H9 (cell line): ENCODE results near the gene OR6B3. TPM values are rescaled to one million over a fixed set of nuclear protein-coding genes. Genes with fewer than 3 reads are reported as not detected.

Source experiments
- DNase-seq: peaks from one replicate; pipeline ENCODE4 v3.0.0-alpha.2; 2017
- H2AFZ ChIP-seq: one replicate; pipeline ENCODE4 v1.6.1; 2013; ENCODE audit warnings: mild to moderate bottlenecking, low read length, control low read depth, moderate library complexity
- H2AK5ac ChIP-seq: 2 replicates; pipeline ENCODE4 v1.6.1; 2013; ENCODE audit warnings: low read length, control low read depth, mixed read lengths; ENCODE audit not compliant: insufficient read length
- H2BK120ac ChIP-seq: one replicate; pipeline ENCODE4 v1.6.1; 2013; ENCODE audit warnings: low read depth, mild to moderate bottlenecking, low read length, control low read depth, inconsistent platforms; ENCODE audit not compliant: poor library complexity, severe bottlenecking
- H2BK12ac ChIP-seq: 2 replicates; pipeline ENCODE4 v1.6.1; 2013; ENCODE audit warnings: low read length, control low read depth, mixed read lengths, low read depth; ENCODE audit not compliant: insufficient read length
- H2BK15ac ChIP-seq: 2 replicates; pipeline ENCODE4 v1.6.1; 2013; ENCODE audit warnings: low read depth, low read length, control low read depth
- H2BK20ac ChIP-seq: one replicate; pipeline ENCODE4 v1.6.1; 2013; ENCODE audit warnings: low read depth, mild to moderate bottlenecking, low read length, control low read depth, inconsistent platforms; ENCODE audit not compliant: poor library complexity, severe bottlenecking
- H2BK5ac ChIP-seq: 2 replicates; pipeline ENCODE4 v1.6.1; 2013; ENCODE audit warnings: low read length, control low read depth, mixed read lengths; ENCODE audit not compliant: insufficient read length
- H3K14ac ChIP-seq: 2 replicates; pipeline ENCODE4 v1.6.1; 2013; ENCODE audit warnings: low read length, control low read depth; ENCODE audit not compliant: insufficient read depth
- H3K18ac ChIP-seq: 2 replicates; pipeline ENCODE4 v1.6.1; 2013; ENCODE audit warnings: low read depth, mild to moderate bottlenecking, mixed read lengths, low read length, control low read depth; ENCODE audit not compliant: insufficient read length
- H3K23ac ChIP-seq: 2 replicates; pipeline ENCODE4 v1.6.1; 2013; ENCODE audit warnings: low read length, control low read depth, mixed read lengths, low read depth; ENCODE audit not compliant: insufficient read length
- H3K23me2 ChIP-seq: 2 replicates; pipeline ENCODE4 v1.6.1; 2013; ENCODE audit warnings: low read depth, mild to moderate bottlenecking, mixed read lengths, low read length, control low read depth; ENCODE audit not compliant: insufficient read length, poor library complexity, severe bottlenecking
- H3K27ac ChIP-seq: 2 replicates; pipeline ENCODE4 v1.5.1; 2013; ENCODE audit warnings: low read length, control low read depth, mixed read lengths, low read depth; ENCODE audit not compliant: insufficient read length
- H3K27me3 ChIP-seq: 2 replicates; pipeline ENCODE4 v1.6.1; 2013; ENCODE audit warnings: low read length, control low read depth, inconsistent platforms; ENCODE audit not compliant: insufficient read depth
- H3K4ac ChIP-seq: 2 replicates; pipeline ENCODE4 v1.6.1; 2013; ENCODE audit warnings: low read depth, mild to moderate bottlenecking, control low read depth, inconsistent platforms, low read length, moderate library complexity
- H3K4me1 ChIP-seq: 2 replicates; pipeline ENCODE4 v1.6.1; 2013; ENCODE audit warnings: low read length, control low read depth, inconsistent platforms; ENCODE audit not compliant: insufficient read depth
- H3K4me2 ChIP-seq: 2 replicates; pipeline ENCODE4 v1.6.1; 2013; ENCODE audit warnings: low read length, control low read depth, mixed read lengths; ENCODE audit not compliant: insufficient read length, insufficient read depth
- H3K56ac ChIP-seq: 2 replicates; pipeline ENCODE4 v1.6.1; 2013; ENCODE audit warnings: low read depth, mild to moderate bottlenecking, mixed read lengths, low read length, control low read depth; ENCODE audit not compliant: insufficient read length
- H3K79me1 ChIP-seq: 2 replicates; pipeline ENCODE4 v1.6.1; 2013; ENCODE audit warnings: low read depth, mild to moderate bottlenecking, moderate library complexity, low read length, control low read depth, inconsistent platforms; ENCODE audit not compliant: insufficient read depth, poor library complexity, severe bottlenecking
- H3K79me2 ChIP-seq: 2 replicates; pipeline ENCODE4 v1.6.1; 2013; ENCODE audit warnings: low read length, control low read depth, inconsistent platforms; ENCODE audit not compliant: insufficient read depth
- H3K9ac ChIP-seq: 2 replicates; pipeline ENCODE4 v1.6.1; 2013; ENCODE audit warnings: low read length, control low read depth, mixed read lengths; ENCODE audit not compliant: insufficient read length; ENCODE audit errors: extremely low read depth
- H3K9me3 ChIP-seq: one replicate; pipeline ENCODE4 v1.6.1; 2013; ENCODE audit warnings: low read depth, low read length, inconsistent platforms; ENCODE audit not compliant: control insufficient read depth
- H3T11ph ChIP-seq: one replicate; pipeline ENCODE4 v1.6.1; 2013; ENCODE audit warnings: mild to moderate bottlenecking, low read length, control low read depth, inconsistent platforms
- H4K20me1 ChIP-seq: one replicate; pipeline ENCODE4 v1.6.1; 2013; ENCODE audit not compliant: control insufficient read depth, insufficient read length, insufficient read depth
- H4K5ac ChIP-seq: 2 replicates; pipeline ENCODE4 v1.6.1; 2013; ENCODE audit warnings: low read depth, mild to moderate bottlenecking, mixed read lengths, low read length, control low read depth; ENCODE audit not compliant: insufficient read length
- H4K8ac ChIP-seq: replicated peaks from 2 replicates; pipeline ENCODE4 v1.6.1; 2013; ENCODE audit warnings: low read length, control low read depth, mixed read lengths, low read depth; ENCODE audit not compliant: insufficient read length
- H4K91ac ChIP-seq: 2 replicates; pipeline ENCODE4 v1.6.1; 2013; ENCODE audit warnings: low read depth, mild to moderate bottlenecking, moderate library complexity, mixed read lengths, low read length, control low read depth; ENCODE audit not compliant: insufficient read length
- H3K27ac Mint-ChIP-seq, 3 experiments: 2 replicates in 2 of 3; 3 replicates in 1 of 3; pipeline ENCODE4 v1.8.0; 2020 to 2021; ENCODE audit warnings: mixed read lengths in 3 of 3, mild to moderate bottlenecking in 1 of 3, moderate library complexity in 1 of 3
- H3K27me3 Mint-ChIP-seq: 2 replicates; pipeline ENCODE4 v1.8.0; 2021; ENCODE audit warnings: low read depth, mild to moderate bottlenecking, moderate library complexity, mixed read lengths
- H3K36me3 Mint-ChIP-seq, 3 experiments: 2 replicates in 2 of 3; 3 replicates in 1 of 3; pipeline ENCODE4 v1.8.0; 2020 to 2021; ENCODE audit warnings: low read depth in 3 of 3, mixed read lengths in 3 of 3; ENCODE audit not compliant: insufficient read depth in 1 of 3
- H3K4me1 Mint-ChIP-seq, 2 experiments: 2 replicates each; pipeline ENCODE4 v1.8.0; 2020; ENCODE audit warnings: mixed read lengths in 2 of 2
- H3K4me3 Mint-ChIP-seq, 2 experiments: 2 replicates in 1 of 2; 3 replicates in 1 of 2; pipeline ENCODE4 v1.8.0; 2020 to 2021; ENCODE audit warnings: mild to moderate bottlenecking in 2 of 2, mixed read lengths in 2 of 2, moderate library complexity in 1 of 2
- H3K9me3 Mint-ChIP-seq, 2 experiments: 2 replicates in 1 of 2; 3 replicates in 1 of 2; pipeline ENCODE4 v1.8.0; 2020; ENCODE audit warnings: mild to moderate bottlenecking in 2 of 2, mixed read lengths in 2 of 2, moderate library complexity in 1 of 2
- CTCF ChIP-seq: fragments of 200-600 bp; sonication (generic); conservative IDR thresholded peaks from 3 replicates; pipeline ENCODE4 v1.8.0; 2021; ENCODE audit warnings: antibody characterized with exemption, mild to moderate bottlenecking
- WGBS: extraction: QIAGEN DNeasy Blood & Tissue Kit; methylation state at CpG from one replicate; pipeline ENCODE4 v1.1.7; 2013; ENCODE audit warnings: missing lambda C conversion rate, low lambda C conversion rate, mixed read lengths; ENCODE audit not compliant: insufficient read length; ENCODE audit errors: extremely low coverage; 5-methylcytosine and 5-hydroxymethylcytosine counted together
- long read RNA-seq: library from polyadenylated mRNA; unstranded; transcript quantifications from one replicate; pipeline ENCODE4 v2.0.0, GENCODE V29; 2020
- total RNA-seq: library from RNA; stranded (reverse); gene quantifications from 2 replicates; pipeline ENCODE4 v1.2.1, GENCODE V29; 2021

OR6B3 gene
- total RNA-seq: not detected in 2 replicates
- long read RNA-seq: 0 reads

DNA sequence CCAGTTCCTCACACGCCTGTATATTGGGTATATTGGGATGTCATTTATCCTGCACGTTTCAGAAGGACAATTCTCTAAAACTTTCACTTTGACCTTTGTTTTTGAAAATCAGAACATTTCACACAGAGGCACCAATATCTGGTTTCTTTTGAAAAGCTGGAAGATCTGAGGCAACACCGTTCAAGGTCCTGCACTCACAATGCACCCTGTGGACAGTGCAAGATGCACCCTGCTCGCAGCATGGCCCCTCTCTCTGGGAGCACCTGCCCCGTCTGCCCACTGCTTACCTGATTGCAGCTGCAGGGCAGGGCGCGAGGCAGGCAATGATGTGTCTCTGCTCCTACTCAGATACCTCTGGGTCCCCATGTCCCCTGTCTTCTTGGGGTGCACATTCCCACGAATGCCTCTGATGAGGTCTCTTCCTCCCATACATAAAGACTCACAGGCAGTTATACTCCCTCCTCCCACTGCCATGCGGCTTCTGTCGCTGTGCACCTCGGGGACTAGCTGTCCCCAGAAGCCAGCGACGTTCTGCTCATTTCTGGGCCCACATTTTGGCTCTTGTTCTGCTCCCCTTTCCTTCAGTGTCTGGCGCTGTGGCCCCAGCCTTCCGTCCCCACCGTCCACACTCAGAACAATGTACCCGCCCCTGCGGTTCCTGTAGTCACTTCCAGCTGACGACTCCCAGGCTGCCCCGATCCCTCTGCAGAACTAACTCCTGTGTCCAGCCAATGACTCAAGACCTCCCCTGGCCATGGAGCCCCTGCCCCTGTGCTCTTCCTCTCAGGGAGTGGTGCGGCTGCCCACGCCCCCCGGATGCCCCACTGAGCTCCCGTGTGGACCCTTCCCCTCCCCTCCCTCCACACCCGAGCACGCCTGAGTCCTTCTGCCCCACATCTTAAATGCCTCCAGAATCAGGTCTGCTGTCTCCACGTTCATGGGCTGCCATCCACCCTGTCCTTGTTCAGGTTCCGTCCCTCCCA lies at the start of gene OR6B3:
TSS of gene OR6B3 (minus strand) at position 349 of the 983 bp plus-strand sequence.
- Mint-ChIP-seq H3K9me3 (no peaks in the 10 kb centered on the region), H3K27me3 (peaks cover 55% of the 10 kb centered on the region), H3K4me3 (no peak within 1 kb of the TSS), H3K36me3 (no peaks in the 10 kb centered on the region), H3K27ac (peak within 1 kb of the TSS in 1 of 3 experiments; percentile 4; a peak in 1 of 7 replicates), H3K4me1 (peaks cover 0 to 3% of the 10 kb centered on the region in 2 experiments; a peak in 2 of 4 replicates)
- Histone ChIP-seq H3K27ac (no peak within 1 kb of the TSS), H3K23ac (no peak within 1 kb of the TSS), H2AK5ac (no peak within 1 kb of the TSS), H3K14ac (no peak within 1 kb of the TSS), H4K91ac (no peak within 1 kb of the TSS), H2BK120ac (no peak within 1 kb of the TSS), H2BK5ac (no peak within 1 kb of the TSS), H4K20me1 (no peaks in the 10 kb centered on the region), H3K4me1 (no peaks in the 10 kb centered on the region), H3K79me1 (no peaks in the 10 kb centered on the region), H3K27me3 (peaks cover 2% of the 10 kb centered on the region; the same call in 1 of the 2 replicates), H3K9ac (no peak within 1 kb of the TSS), H3K79me2 (no peaks in the 10 kb centered on the region), H3K9me3 (no peaks in the 10 kb centered on the region), H2AFZ (no peak within 1 kb of the TSS), H2BK12ac (no peak within 1 kb of the TSS), H4K5ac (no peak within 1 kb of the TSS), H2BK15ac (no peak within 1 kb of the TSS), H3T11ph (no peak within 1 kb of the TSS), H3K23me2 (no peaks in the 10 kb centered on the region), H4K8ac (peak within 1 kb of the TSS; percentile 32), H2BK20ac (no peak within 1 kb of the TSS), H3K18ac (no peak within 1 kb of the TSS), H3K4me2 (no peak within 1 kb of the TSS), H3K56ac (no peak within 1 kb of the TSS), H3K4ac (no peak within 1 kb of the TSS)
- no peak for DNase-seq
- no CpG with 5 or more reads among the region's 28 CpGs for WGBS
- no peak for TF ChIP-seq CTCF
